HCT116 (cell line): ENCODE results near the gene POU2AF2.

Experiments
- ATF3 ChIP-seq: IDR thresholded peaks from 2 replicates; pipeline ENCODE4 v1.6.1; 2012
- CTCF ChIP-seq, 3 experiments: fragments of 200-600 bp in 1 of 3; sonication (generic) in 1 of 3; IDR thresholded peaks in 2 of 3; conservative IDR thresholded peaks in 1 of 3; 2 replicates each; pipeline ENCODE4 v1.5.1; 2012 to 2017; ENCODE audit warnings: low read depth in 2 of 3, low read length in 2 of 3, antibody characterized with exemption in 1 of 3, borderline replicate concordance in 1 of 3, control low read depth in 1 of 3, mild to moderate bottlenecking in 1 of 3, mixed read lengths in 1 of 3, mixed run types in 1 of 3, moderate library complexity in 1 of 3; ENCODE audit not compliant: insufficient read depth in 1 of 3
- EZH2 ChIP-seq: fragments of 200-600 bp; sonication (generic); IDR thresholded peaks from 2 replicates; pipeline ENCODE4 v1.6.1; 2017; ENCODE audit warnings: antibody characterized with exemption, mixed run types
- JUND ChIP-seq: IDR thresholded peaks from 2 replicates; pipeline ENCODE4 v1.6.1; 2012
- SIN3A ChIP-seq: IDR thresholded peaks from 2 replicates; pipeline ENCODE4 v1.6.1; 2012; ENCODE audit warnings: low read depth
- SP1 ChIP-seq: IDR thresholded peaks from 2 replicates; pipeline ENCODE4 v1.6.1; 2012; ENCODE audit warnings: low read depth
- YY1 ChIP-seq: IDR thresholded peaks from 2 replicates; pipeline ENCODE4 v1.6.1; 2011; ENCODE audit warnings: low read length, low read depth, moderate library complexity, mild to moderate bottlenecking; ENCODE audit not compliant: insufficient replicate concordance; ENCODE audit errors: extremely low read depth

- TF ChIP-seq CTCF (IDR thresholded peaks at IDR 0.05 in 2 of 3, conservative IDR thresholded peaks at IDR 0.05 in 1 of 3; ENCODE audit: borderline replicate concordance in 1 of 3, insufficient read depth in 1 of 3, low read depth in 2 of 3, low read length in 2 of 3) (no peak), SIN3A (no peak), YY1 (no peak), EZH2 (no peak), ATF3 (no peak), SP1 (no peak), JUND (no peak)
Observed at GRCh38 chr11:111272420-111272819, 26.9 kb downstream of the POU2AF2 start.
